HEK293 (cell line): ENCODE measurements around the gene CD302.

Experiments used
- CTCF ChIA-PET: fragments of 350-600 bp; formaldehyde crosslinking; extraction: SDS; loops from one replicate; lab custom pipeline; 2021; ENCODE audit warnings: antibody characterized with exemption; lab: Yijun Ruan, JAX
- POLR2A ChIA-PET: fragments of 300-600 bp; formaldehyde crosslinking; extraction: SDS; loops from one replicate; lab custom pipeline; 2020; ENCODE audit warnings: antibody characterized with exemption, inconsistent platforms; lab: Yijun Ruan, JAX
- H3K27ac ChIP-seq: fragments of 200-500 bp; sonication (Bioruptor generic); 2 replicates; pipeline ENCODE4 v1.5.1; 2014; ENCODE audit warnings: low read depth, low read length, control low read depth, inconsistent platforms; ENCODE audit errors: extremely low read depth
- H3K36me3 ChIP-seq, 2 experiments: fragments of 200-500 bp in 1 of 2; sonication (Bioruptor generic) in 1 of 2; 1 replicate in 1 of 2; 2 replicates in 1 of 2; pipeline ENCODE4 v1.5.1; 2014 to 2017; ENCODE audit warnings: inconsistent platforms in 2 of 2, low read length in 2 of 2; ENCODE audit not compliant: control insufficient read depth in 2 of 2, insufficient read depth in 1 of 2
- H3K4me1 ChIP-seq: fragments of 200-500 bp; sonication (Bioruptor generic); 2 replicates; pipeline ENCODE4 v1.5.1; 2014; ENCODE audit warnings: mild to moderate bottlenecking, low read length, inconsistent platforms; ENCODE audit not compliant: control insufficient read depth, insufficient read depth
- H3K4me3 ChIP-seq: 2 replicates; pipeline ENCODE4 v1.5.1; 2011; ENCODE audit warnings: low read depth, mild to moderate bottlenecking, control low read depth, low read length, moderate library complexity
- H3K9me3 ChIP-seq: fragments of 200-500 bp; sonication (Bioruptor generic); 2 replicates; pipeline ENCODE4 v1.5.1; 2014; ENCODE audit warnings: low read depth, low read length, inconsistent platforms; ENCODE audit not compliant: control insufficient read depth, insufficient read depth
- GLI2 ChIP-seq: fragments of 450-650 bp; formaldehyde crosslinking; IDR thresholded peaks from 2 replicates; pipeline ENCODE4; 2017; ENCODE audit warnings: missing biosample characterization, missing genetic modification characterization, low read depth, borderline replicate concordance
- HOXC10 ChIP-seq: sonication (generic); formaldehyde crosslinking; IDR thresholded peaks from 2 replicates; pipeline ENCODE4 v1.8.1; 2023; ENCODE audit warnings: mild to moderate bottlenecking, missing genetic modification reagents
- IKZF3 ChIP-seq: fragments of 450-650 bp; IDR thresholded peaks from 2 replicates; pipeline ENCODE4 v1.5.0; 2018; ENCODE audit warnings: missing biosample characterization, mild to moderate bottlenecking, missing genetic modification characterization, moderate library complexity
- INSM2 ChIP-seq: fragments of 450-650 bp; formaldehyde crosslinking; IDR thresholded peaks from 2 replicates; pipeline ENCODE4 v1.5.1; 2016; ENCODE audit warnings: missing biosample characterization, missing genetic modification characterization
- KLF8 ChIP-seq: fragments of 450-650 bp; formaldehyde crosslinking; IDR thresholded peaks from 2 replicates; pipeline ENCODE4 v1.5.1; 2016; ENCODE audit warnings: missing biosample characterization, missing genetic modification characterization
- KLF9 ChIP-seq: fragments of 450-650 bp; formaldehyde crosslinking; IDR thresholded peaks from 2 replicates; pipeline ENCODE4 v1.5.1; 2016; ENCODE audit warnings: missing biosample characterization, missing genetic modification characterization, low read depth
- MYNN ChIP-seq: fragments of 450-650 bp; formaldehyde crosslinking; IDR thresholded peaks from 2 replicates; pipeline ENCODE4 v1.5.1; 2016; ENCODE audit warnings: missing biosample characterization, missing genetic modification characterization, borderline replicate concordance
- TRIM28 ChIP-seq: IDR thresholded peaks from 2 replicates; pipeline ENCODE4 v1.6.1; 2011; ENCODE audit warnings: low read length, control low read depth, borderline replicate concordance
- YY1 ChIP-seq: fragments of 450-650 bp; formaldehyde crosslinking; IDR thresholded peaks from 2 replicates; pipeline ENCODE4 v1.5.1; 2018; ENCODE audit warnings: missing biosample characterization, missing genetic modification characterization
- ZFHX2 ChIP-seq: fragments of 450-650 bp; formaldehyde crosslinking; conservative IDR thresholded peaks from 2 replicates; pipeline ENCODE4 v1.5.1; 2016; ENCODE audit warnings: missing biosample characterization, missing genetic modification characterization
- ZFP37 ChIP-seq: fragments of 450-650 bp; formaldehyde crosslinking; IDR thresholded peaks from 2 replicates; pipeline ENCODE4 v1.5.1; 2016; ENCODE audit warnings: missing biosample characterization, missing genetic modification characterization
- ZFP69B ChIP-seq: fragments of 450-650 bp; formaldehyde crosslinking; IDR thresholded peaks from 2 replicates; pipeline ENCODE4 v1.5.1; 2016; ENCODE audit warnings: missing biosample characterization, missing genetic modification characterization
- ZNF10 ChIP-seq: fragments of 450-650 bp; formaldehyde crosslinking; IDR thresholded peaks from 2 replicates; pipeline ENCODE4 v1.5.1; 2017; ENCODE audit warnings: missing biosample characterization, missing genetic modification characterization
- ZNF112 ChIP-seq: fragments of 450-650 bp; formaldehyde crosslinking; IDR thresholded peaks from 2 replicates; pipeline ENCODE4 v1.5.0; 2017; ENCODE audit warnings: missing biosample characterization, missing genetic modification characterization
- ZNF114 ChIP-seq: fragments of 450-650 bp; formaldehyde crosslinking; IDR thresholded peaks from 2 replicates; pipeline ENCODE4 v1.5.0; 2017; ENCODE audit warnings: missing biosample characterization, missing genetic modification characterization
- ZNF157 ChIP-seq: fragments of 450-650 bp; formaldehyde crosslinking; IDR thresholded peaks from 2 replicates; pipeline ENCODE4 v1.5.1; 2016; ENCODE audit warnings: missing biosample characterization, missing genetic modification characterization
- ZNF175 ChIP-seq: fragments of 450-650 bp; formaldehyde crosslinking; IDR thresholded peaks from 2 replicates; pipeline ENCODE4 v1.5.1; 2016; ENCODE audit warnings: missing biosample characterization, missing genetic modification characterization
- ZNF2 ChIP-seq: fragments of 450-650 bp; formaldehyde crosslinking; IDR thresholded peaks from 2 replicates; pipeline ENCODE4 v1.5.1; 2016; ENCODE audit warnings: missing biosample characterization, missing genetic modification characterization
- ZNF202 ChIP-seq: fragments of 450-650 bp; formaldehyde crosslinking; IDR thresholded peaks from 2 replicates; pipeline ENCODE4 v1.5.1; 2016; ENCODE audit warnings: missing biosample characterization, missing genetic modification characterization, borderline replicate concordance
- ZNF23 ChIP-seq: fragments of 450-650 bp; formaldehyde crosslinking; IDR thresholded peaks from 2 replicates; pipeline ENCODE4 v1.5.1; 2016; ENCODE audit warnings: missing biosample characterization, missing genetic modification characterization, borderline replicate concordance
- ZNF311 ChIP-seq: fragments of 450-650 bp; formaldehyde crosslinking; IDR thresholded peaks from 2 replicates; pipeline ENCODE4 v1.5.1; 2017; ENCODE audit warnings: missing biosample characterization, missing genetic modification characterization, borderline replicate concordance
- ZNF404 ChIP-seq: fragments of 450-650 bp; formaldehyde crosslinking; IDR thresholded peaks from 2 replicates; pipeline ENCODE4 v1.5.1; 2017; ENCODE audit warnings: missing biosample characterization, missing genetic modification characterization
- ZNF416 ChIP-seq: fragments of 450-650 bp; formaldehyde crosslinking; IDR thresholded peaks from 2 replicates; pipeline ENCODE4 v1.5.1; 2016; ENCODE audit warnings: missing biosample characterization, missing genetic modification characterization
- ZNF423 ChIP-seq: fragments of 450-650 bp; formaldehyde crosslinking; IDR thresholded peaks from 2 replicates; pipeline ENCODE4 v1.5.1; 2016; ENCODE audit warnings: missing biosample characterization, missing genetic modification characterization
- ZNF623 ChIP-seq: fragments of 450-650 bp; formaldehyde crosslinking; IDR thresholded peaks from 2 replicates; pipeline ENCODE4 v1.5.1; 2016; ENCODE audit warnings: missing biosample characterization, missing genetic modification characterization
- ZNF704 ChIP-seq: fragments of 450-650 bp; formaldehyde crosslinking; IDR thresholded peaks from 2 replicates; pipeline ENCODE4 v1.5.1; 2016; ENCODE audit warnings: missing biosample characterization, missing genetic modification characterization
- ZNF777 ChIP-seq: fragments of 450-650 bp; formaldehyde crosslinking; IDR thresholded peaks from 2 replicates; pipeline ENCODE4 v1.5.1; 2017; ENCODE audit warnings: missing biosample characterization, missing genetic modification characterization, borderline replicate concordance
- TF ChIP-seq, protein P1 (sequence below): fragments of 450-650 bp; formaldehyde crosslinking; IDR thresholded peaks from 2 replicates; pipeline ENCODE4 v1.5.1; 2016; ENCODE audit warnings: missing biosample characterization, missing genetic modification characterization, borderline replicate concordance
- TF ChIP-seq, protein P2 (sequence below): fragments of 450-650 bp; formaldehyde crosslinking; IDR thresholded peaks from 2 replicates; pipeline ENCODE4 v1.5.1; 2016; ENCODE audit warnings: missing biosample characterization, missing genetic modification characterization

CD302 gene

GRCh38 chr2:159753797-159754196, 44.2 kb downstream of the CD302 start:
- ChIA-PET CTCF (interaction anchor here (1.1 to 1.5 kb wide), 2 partner anchors 13 to 187 kb away, joined by 3 to 4 read pairs; no protein-coding TSS in a partner anchor), POLR2A (no interaction called here)
- no peak overlapping the region for H3K4me3 ChIP-seq
- H3K27ac ChIP-seq, result no peak overlapping the region
- H3K9me3 ChIP-seq, result no peaks in the 10 kb centered on the region
- TF ChIP-seq GLI2, result no peak
- no peak for TF ChIP-seq MYNN (tag by site-specific recombination)
- no peak for TF ChIP-seq ZNF10 (tag by site-specific recombination)
- no peak for TF ChIP-seq HOXC10 (CRISPR knock-in tag)
- no peak for TF ChIP-seq ZNF311 (tag by site-specific recombination)
- TF ChIP-seq ZNF202, result no peak
- no peak for TF ChIP-seq KLF9 (tag by site-specific recombination)
- no peak for TF ChIP-seq ZNF175 (tag by site-specific recombination)
- TF ChIP-seq ZNF416 (tag by site-specific recombination), result no peak
- TF ChIP-seq ZNF777 (tag by site-specific recombination), result no peak
- TF ChIP-seq ZFP69B, result no peak
- TF ChIP-seq ZNF23 (tag by site-specific recombination), result no peak
- no peak for TF ChIP-seq TRIM28
- no peak for TF ChIP-seq ZNF2 (tag by site-specific recombination)
- TF ChIP-seq ZFHX2 (tag by site-specific recombination), result no peak
- TF ChIP-seq ZNF704 (tag by site-specific recombination), result no peak
- peaks cover 37 to 91% of the 10 kb centered on the region in 2 experiments for H3K36me3 ChIP-seq
- no peaks in the 10 kb centered on the region for H3K4me1 ChIP-seq

DNA sequence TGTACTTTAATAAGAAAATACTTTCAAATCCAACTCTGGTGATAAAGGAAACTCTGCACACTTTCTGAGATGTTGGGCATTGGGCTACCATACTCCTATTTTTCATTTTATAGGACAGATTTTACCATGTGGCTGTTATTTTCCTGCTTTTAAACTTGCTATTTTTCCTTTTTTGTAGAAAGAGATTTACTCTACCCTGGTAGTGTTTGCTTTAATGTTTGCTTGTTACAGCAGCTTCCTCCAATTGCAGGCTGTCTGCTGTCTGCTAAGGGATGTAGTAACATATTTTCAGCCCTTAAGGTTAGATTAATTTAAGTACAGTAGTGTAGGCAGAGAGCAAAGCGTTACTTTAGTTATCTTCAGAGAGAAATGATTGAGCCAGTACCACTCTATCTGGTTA, 47.1 kb downstream of the CD302 start:
- H3K4me3 ChIP-seq, result no peak overlapping the region
- ChIA-PET POLR2A (no interaction called here), CTCF (no interaction called here)
- no peaks in the 10 kb centered on the region for H3K9me3 ChIP-seq
- H3K4me1 ChIP-seq, result no peaks in the 10 kb centered on the region
- no peak overlapping the region for H3K27ac ChIP-seq
- peaks cover 54 to 89% of the 10 kb centered on the region in 2 experiments for H3K36me3 ChIP-seq
- TF ChIP-seq ZNF423 (tag by site-specific recombination) (no peak), ZFHX2 (tag by site-specific recombination) (no peak), ZNF404 (tag by site-specific recombination) (no peak), INSM2 (tag by site-specific recombination) (no peak), ZNF112 (no peak), ZNF157 (tag by site-specific recombination) (no peak), ZNF623 (no peak), MYNN (tag by site-specific recombination) (no peak), ZNF777 (tag by site-specific recombination) (no peak), ZNF2 (tag by site-specific recombination) (no peak), KLF8 (no peak), ZFP37 (tag by site-specific recombination) (no peak), IKZF3 (no peak), YY1 (tag by site-specific recombination) (no peak), ZNF114 (tag by site-specific recombination) (no peak)
- TF ChIP-seq, protein P1, sequence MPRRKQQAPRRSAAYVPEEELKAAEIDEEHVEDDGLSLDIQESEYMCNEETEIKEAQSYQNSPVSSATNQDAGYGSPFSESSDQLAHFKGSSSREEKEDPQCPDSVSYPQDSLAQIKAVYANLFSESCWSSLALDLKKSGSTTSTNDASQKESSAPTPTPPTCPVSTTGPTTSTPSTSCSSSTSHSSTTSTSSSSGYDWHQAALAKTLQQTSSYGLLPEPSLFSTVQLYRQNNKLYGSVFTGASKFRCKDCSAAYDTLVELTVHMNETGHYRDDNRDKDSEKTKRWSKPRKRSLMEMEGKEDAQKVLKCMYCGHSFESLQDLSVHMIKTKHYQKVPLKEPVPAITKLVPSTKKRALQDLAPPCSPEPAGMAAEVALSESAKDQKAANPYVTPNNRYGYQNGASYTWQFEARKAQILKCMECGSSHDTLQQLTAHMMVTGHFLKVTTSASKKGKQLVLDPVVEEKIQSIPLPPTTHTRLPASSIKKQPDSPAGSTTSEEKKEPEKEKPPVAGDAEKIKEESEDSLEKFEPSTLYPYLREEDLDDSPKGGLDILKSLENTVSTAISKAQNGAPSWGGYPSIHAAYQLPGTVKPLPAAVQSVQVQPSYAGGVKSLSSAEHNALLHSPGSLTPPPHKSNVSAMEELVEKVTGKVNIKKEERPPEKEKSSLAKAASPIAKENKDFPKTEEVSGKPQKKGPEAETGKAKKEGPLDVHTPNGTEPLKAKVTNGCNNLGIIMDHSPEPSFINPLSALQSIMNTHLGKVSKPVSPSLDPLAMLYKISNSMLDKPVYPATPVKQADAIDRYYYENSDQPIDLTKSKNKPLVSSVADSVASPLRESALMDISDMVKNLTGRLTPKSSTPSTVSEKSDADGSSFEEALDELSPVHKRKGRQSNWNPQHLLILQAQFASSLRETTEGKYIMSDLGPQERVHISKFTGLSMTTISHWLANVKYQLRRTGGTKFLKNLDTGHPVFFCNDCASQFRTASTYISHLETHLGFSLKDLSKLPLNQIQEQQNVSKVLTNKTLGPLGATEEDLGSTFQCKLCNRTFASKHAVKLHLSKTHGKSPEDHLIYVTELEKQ, result no peak
- TF ChIP-seq, protein P2, sequence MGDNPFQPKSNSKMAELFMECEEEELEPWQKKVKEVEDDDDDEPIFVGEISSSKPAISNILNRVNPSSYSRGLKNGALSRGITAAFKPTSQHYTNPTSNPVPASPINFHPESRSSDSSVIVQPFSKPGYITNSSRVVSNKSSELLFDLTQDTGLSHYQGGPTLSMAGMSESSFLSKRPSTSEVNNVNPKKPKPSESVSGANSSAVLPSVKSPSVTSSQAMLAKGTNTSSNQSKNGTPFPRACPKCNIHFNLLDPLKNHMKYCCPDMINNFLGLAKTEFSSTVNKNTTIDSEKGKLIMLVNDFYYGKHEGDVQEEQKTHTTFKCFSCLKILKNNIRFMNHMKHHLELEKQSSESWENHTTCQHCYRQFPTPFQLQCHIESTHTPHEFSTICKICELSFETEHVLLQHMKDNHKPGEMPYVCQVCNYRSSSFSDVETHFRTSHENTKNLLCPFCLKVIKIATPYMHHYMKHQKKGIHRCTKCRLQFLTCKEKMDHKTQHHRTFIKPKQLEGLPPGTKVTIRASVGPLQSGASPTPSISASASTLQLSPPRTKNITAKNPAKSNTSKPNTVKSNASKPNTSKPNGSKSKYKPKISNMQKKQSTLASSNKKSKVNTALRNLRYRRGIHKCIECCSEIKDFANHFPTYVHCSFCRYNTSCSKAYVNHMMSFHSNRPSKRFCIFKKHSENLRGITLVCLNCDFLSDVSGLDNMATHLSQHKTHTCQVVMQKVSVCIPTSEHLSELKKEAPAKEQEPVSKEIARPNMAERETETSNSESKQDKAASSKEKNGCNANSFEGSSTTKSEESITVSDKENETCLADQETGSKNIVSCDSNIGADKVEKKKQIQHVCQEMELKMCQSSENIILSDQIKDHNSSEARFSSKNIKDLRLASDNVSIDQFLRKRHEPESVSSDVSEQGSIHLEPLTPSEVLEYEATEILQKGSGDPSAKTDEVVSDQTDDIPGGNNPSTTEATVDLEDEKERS (tag by site-specific recombination), result no peak
